Smooth muscle cell (in vitro differentiated cells): ENCODE data around the gene PODN. TPM values are rescaled to one million over a fixed set of nuclear protein-coding genes. Genes with fewer than 3 reads are reported as not detected.

Experiments
- DNase-seq: peaks from one replicate; lab custom pipeline; 2025; ENCODE audit not compliant: unreplicated experiment; lab: John Stamatoyannopoulos, UW
- H2AFZ ChIP-seq: fragments of 200-600 bp; sonication (generic); 2 replicates; pipeline ENCODE4 v1.6.0; 2016; ENCODE audit warnings: antibody characterized with exemption, low read depth, mild to moderate bottlenecking
- H3F3A ChIP-seq: fragments of 200-600 bp; sonication (generic); 2 replicates; pipeline ENCODE4 v1.6.0; 2017; ENCODE audit warnings: antibody characterized with exemption, low read depth
- H3K27ac ChIP-seq: fragments of 200-600 bp; sonication (generic); 2 replicates; pipeline ENCODE4 v1.5.1; 2016; ENCODE audit warnings: low read depth, mild to moderate bottlenecking
- H3K27me3 ChIP-seq: fragments of 200-600 bp; sonication (generic); 2 replicates; pipeline ENCODE4 v1.6.1; 2016; ENCODE audit warnings: low read depth, mild to moderate bottlenecking
- H3K36me3 ChIP-seq: fragments of 200-600 bp; sonication (generic); 2 replicates; pipeline ENCODE4 v1.5.1; 2016; ENCODE audit warnings: low read depth
- H3K4me1 ChIP-seq: fragments of 200-600 bp; sonication (generic); 2 replicates; pipeline ENCODE4 v1.5.1; 2016; ENCODE audit warnings: low read depth
- H3K4me2 ChIP-seq: fragments of 200-600 bp; sonication (generic); 2 replicates; pipeline ENCODE4 v1.6.0; 2016; ENCODE audit warnings: mild to moderate bottlenecking
- H3K4me3 ChIP-seq: fragments of 200-600 bp; sonication (generic); 2 replicates; pipeline ENCODE4 v1.5.1; 2016; ENCODE audit warnings: mild to moderate bottlenecking
- H3K79me2 ChIP-seq: fragments of 200-600 bp; sonication (generic); 2 replicates; pipeline ENCODE4 v1.6.0; 2016; ENCODE audit warnings: low read depth, mild to moderate bottlenecking
- H3K9ac ChIP-seq: fragments of 200-600 bp; sonication (generic); 2 replicates; pipeline ENCODE4 v1.6.0; 2016; ENCODE audit warnings: low read depth
- H3K9me3 ChIP-seq: fragments of 200-600 bp; sonication (generic); replicated peaks from 2 replicates; pipeline ENCODE4 v1.5.1; 2016; ENCODE audit warnings: low read depth
- H4K20me1 ChIP-seq: fragments of 200-600 bp; sonication (generic); 2 replicates; pipeline ENCODE4 v1.6.0; 2016; ENCODE audit warnings: low read depth
- CTCF ChIP-seq: fragments of 200-600 bp; sonication (generic); IDR thresholded peaks from 2 replicates; pipeline ENCODE4 v1.5.1; 2017; ENCODE audit warnings: borderline replicate concordance, mild to moderate bottlenecking, antibody characterized with exemption; ENCODE audit not compliant: insufficient read depth, poor library complexity, severe bottlenecking
- WGBS: methylation state at CpG from one replicate; pipeline ENCODE4 v1.1.7; 2016; ENCODE audit warnings: low lambda C conversion rate; 5-methylcytosine and 5-hydroxymethylcytosine counted together
- polyA plus RNA-seq: library from polyadenylated mRNA; unstranded; fragments of >200 nt; fragmentation: Nextera tagmentation; extraction: Ambion mirVana; gene quantifications from 2 replicates; pipeline ENCODE4 v1.2.1, GENCODE V29; 2016
- total RNA-seq: library from RNA; depleted of rRNA; stranded (reverse); fragments of >200 nt; gene quantifications from 2 replicates; pipeline ENCODE4 v1.2.3, GENCODE V29; 2014

The PODN gene
- total and polyA plus RNA-seq, 2 experiments from 2014 or later = 0.27 to 0.45 TPM

DNA sequence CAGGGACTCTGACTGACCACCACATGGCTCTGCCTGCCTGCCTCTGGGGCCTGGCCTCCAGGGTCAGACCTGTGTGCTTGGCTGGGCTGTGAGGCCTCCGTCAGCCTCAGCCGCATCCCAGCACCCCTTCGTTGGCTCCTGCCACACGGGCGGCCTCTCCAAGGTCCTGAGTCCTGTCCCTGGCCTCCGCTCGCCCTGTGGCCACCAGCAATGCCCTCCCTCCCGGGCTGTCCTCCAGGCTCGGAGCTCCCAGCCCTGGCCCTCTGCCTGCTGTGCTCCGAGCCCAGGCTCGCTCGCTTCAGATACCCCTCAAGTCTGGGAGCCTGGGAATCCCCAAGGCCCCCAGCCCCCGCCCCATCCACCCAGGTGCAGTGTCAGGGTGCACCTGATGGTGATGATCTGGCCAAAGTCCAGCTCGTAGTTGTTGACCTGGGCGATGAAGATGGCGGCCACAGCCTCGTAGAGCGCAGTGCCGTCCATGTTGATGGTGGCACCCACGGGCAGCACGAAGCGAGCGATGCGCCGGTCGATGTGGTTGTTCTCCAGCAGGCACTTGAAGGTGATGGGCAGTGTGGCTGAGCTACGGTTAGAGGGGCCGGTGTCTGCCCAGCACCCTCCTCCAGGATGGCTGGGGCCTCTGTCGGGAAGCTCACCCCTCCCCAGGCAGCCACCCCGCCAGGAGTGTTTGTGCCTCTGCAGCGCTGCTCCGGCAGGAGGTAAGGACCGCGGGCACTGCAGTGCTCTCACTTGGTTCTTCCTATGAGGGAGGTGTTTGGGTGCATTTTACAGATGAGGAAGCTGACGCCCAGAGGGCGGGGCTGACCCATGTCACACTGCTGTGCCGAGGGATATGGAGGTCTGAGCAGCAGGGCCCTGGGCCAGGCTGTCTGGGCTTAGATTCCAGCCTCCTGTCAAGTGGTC, 28.5 kb downstream of the PODN start:
- no peaks in the 10 kb centered on the region for H3K36me3 ChIP-seq
- WGBS = 95% methylated on average over 35 of the region's 37 CpGs
- no peaks in the 10 kb centered on the region for H4K20me1 ChIP-seq
- H3K9ac ChIP-seq = no peak overlapping the region
- H3K4me2 ChIP-seq = no peak overlapping the region
- H3K79me2 ChIP-seq = no peaks in the 10 kb centered on the region
- H3K4me3 ChIP-seq = no peak overlapping the region
- DNase-seq = no peak
- no peaks in the 10 kb centered on the region for H3K9me3 ChIP-seq
- H3F3A ChIP-seq = no peaks in the 10 kb centered on the region
- no peak overlapping the region for H2AFZ ChIP-seq
- TF ChIP-seq CTCF = no peak
- H3K4me1 ChIP-seq = no peaks in the 10 kb centered on the region
- no peaks in the 10 kb centered on the region for H3K27me3 ChIP-seq
- H3K27ac ChIP-seq = no peak overlapping the region

DNA sequence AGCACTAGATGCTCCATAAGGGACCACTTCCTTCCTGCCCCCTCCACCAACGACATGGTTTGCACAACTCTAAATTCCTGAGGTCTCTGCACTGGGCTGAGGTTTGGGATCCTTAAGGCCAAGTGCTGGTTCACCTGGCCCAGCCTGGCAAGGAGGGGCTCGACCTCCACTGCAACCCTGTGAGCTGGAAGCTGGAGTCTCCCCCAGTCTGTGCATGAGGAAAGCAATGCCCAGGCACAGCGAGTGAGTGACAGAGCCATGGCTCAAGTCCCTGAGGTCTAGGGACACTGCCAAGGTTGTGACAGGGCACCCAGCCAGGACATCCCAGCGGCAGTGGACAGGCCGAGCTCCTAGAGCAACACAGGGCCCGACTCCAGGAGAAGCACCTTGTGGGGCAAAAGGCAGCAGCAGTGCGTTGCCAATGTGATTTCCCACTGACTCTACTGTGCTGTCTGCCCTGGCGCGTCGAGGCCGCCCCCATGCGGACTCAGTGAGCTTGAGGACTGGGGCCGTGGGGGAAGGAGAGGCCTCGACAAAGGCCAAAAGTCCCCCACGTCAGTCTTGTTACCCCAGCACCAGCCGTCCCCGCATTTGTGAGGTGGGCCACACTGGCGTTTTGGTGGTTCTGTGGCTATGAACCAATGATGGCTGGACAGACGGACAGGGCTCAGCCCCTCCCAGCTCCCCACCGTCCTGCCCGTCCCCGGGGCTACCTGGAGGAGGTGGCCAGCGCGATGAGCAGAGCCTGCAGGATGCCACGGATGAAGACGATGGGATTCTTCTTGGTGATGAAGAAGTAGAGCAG, 30.0 kb downstream of the PODN start:
- no peaks in the 10 kb centered on the region for H3K36me3 ChIP-seq
- H3K79me2 ChIP-seq = no peaks in the 10 kb centered on the region
- no peak overlapping the region for H3K27ac ChIP-seq
- H3K4me2 ChIP-seq = no peak overlapping the region
- no peak overlapping the region for H2AFZ ChIP-seq
- DNase-seq = no peak
- no peaks in the 10 kb centered on the region for H3F3A ChIP-seq
- H3K9me3 ChIP-seq = no peaks in the 10 kb centered on the region
- no peaks in the 10 kb centered on the region for H3K27me3 ChIP-seq
- H3K4me1 ChIP-seq = no peaks in the 10 kb centered on the region
- no peak overlapping the region for H3K4me3 ChIP-seq
- 93% methylated on average over 26 of the region's 26 CpGs for WGBS
- TF ChIP-seq CTCF = no peak
- no peak overlapping the region for H3K9ac ChIP-seq
- H4K20me1 ChIP-seq = no peaks in the 10 kb centered on the region

GRCh38 chr1:53092659-53093450, 30.8 kb downstream of the PODN start:
- Histone ChIP-seq H3K9ac (no peak overlapping the region), H3K9me3 (no peaks in the 10 kb centered on the region), H3F3A (no peaks in the 10 kb centered on the region), H3K27me3 (no peaks in the 10 kb centered on the region), H3K27ac (no peak overlapping the region), H3K79me2 (no peaks in the 10 kb centered on the region), H2AFZ (no peak overlapping the region), H3K4me3 (no peak overlapping the region), H4K20me1 (no peaks in the 10 kb centered on the region), H3K36me3 (no peaks in the 10 kb centered on the region), H3K4me1 (no peaks in the 10 kb centered on the region), H3K4me2 (no peak overlapping the region)
- 95% methylated on average over 33 of the region's 33 CpGs for WGBS
- no peak for DNase-seq
- no peak for TF ChIP-seq CTCF
